GM18867 (cell line): ENCODE data around the gene ITGA11.

ENCODE experiments used
- ATAC-seq: cut with Tn5 transposase; IDR thresholded peaks from one replicate; pipeline ENCODE4 v1.9.1; 2021; ENCODE audit warnings: mild to moderate bottlenecking, moderate library complexity; ENCODE audit not compliant: unreplicated experiment

ITGA11 gene

DNA sequence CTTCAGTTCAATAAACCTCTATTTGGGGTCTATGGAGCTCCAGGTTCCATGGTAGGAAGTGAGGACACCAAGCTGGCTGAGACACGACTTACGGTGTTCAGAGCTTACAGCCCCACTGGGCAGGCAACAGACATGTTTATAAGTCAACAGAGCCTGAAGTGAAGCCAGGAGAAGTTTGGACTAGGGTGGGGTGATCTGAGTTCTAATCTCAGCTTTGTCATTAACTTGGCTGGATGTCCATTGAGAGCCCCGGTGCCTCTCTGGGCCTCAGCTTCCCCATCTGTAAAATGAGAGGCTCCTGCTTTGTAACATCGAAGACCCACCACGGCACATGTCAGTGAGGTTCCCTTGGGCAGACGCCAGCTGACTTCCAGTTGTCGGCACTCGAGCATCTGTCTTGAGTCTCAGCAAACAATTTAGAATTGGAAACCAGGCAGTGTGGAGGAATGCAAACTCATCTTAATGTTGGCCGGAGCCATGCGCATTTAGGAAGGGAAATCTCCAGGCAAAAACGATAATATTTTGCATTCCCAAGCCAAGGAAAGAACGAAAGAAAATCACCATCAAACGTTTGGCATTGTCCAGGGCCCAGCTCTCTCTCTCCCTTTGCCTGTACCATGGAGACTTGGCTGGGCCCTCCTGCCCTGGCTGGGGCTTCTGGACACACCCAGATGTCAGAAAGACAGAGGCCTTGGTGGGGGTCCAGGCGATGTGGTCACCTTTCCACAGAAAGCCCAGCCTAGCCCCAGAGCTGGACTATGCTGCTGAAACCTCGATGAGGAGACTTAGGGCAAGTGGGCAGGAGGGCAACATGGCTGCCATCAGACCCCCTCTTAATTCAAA lies 18.4 kb downstream of the ITGA11 start:
- ATAC-seq, result no peak

DNA sequence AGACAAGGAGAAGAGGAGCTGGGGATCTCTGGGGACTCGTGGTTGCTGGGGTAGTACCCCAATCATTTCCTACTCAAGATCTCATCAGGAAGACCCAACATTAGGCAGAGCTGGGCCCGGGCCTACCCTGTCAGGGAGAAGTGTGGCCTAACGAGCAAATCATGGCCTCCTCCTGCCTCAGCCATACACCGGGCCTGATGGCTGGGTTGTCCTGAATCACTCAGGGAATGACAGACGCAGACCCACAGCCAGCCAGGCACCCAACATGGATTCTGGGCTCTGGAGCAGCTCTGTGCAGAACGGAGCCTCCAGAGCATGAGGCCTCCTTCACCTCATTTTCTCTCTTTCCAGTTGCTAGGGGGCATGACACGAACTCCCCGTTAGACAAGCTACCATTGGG lies 19.7 kb downstream of the ITGA11 start:
- no peak for ATAC-seq

DNA sequence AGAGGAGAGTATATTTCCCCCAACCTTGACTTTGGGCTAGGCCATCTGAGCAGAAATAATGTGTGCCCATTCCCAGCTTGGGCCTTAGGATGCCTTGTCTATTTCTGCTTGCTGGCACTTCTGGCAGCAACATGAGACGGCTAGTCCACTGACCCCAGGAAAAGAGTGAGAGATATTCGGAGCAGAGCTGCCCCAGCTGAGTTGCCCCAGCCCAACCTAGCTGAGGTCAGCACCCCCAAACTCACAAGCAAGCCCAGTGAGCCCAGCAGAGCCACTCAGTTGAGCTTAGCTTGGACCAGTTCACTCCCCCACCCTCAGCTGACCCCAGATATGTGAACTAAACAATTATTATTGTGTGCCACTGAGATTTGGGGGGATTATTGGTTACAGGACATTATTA lies 20.2 kb downstream of the ITGA11 start:
- ATAC-seq, result no peak

DNA sequence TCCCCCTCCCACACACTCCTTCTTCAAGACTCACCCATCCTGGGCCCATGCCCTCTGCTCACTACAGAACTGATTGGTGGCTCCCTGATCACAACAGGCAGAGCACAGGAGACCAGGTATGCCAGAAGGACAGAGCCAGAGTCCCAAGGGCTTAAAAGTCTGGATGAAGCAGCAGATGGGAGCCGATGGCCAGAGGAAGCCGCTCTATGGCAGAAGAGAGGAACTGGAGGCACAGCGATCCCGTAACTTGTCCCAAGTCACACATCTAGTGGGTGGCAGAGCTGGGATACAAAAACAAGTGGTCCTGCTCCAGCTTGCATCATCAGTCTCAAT lies 20.7 kb downstream of the ITGA11 start:
- no peak for ATAC-seq

DNA sequence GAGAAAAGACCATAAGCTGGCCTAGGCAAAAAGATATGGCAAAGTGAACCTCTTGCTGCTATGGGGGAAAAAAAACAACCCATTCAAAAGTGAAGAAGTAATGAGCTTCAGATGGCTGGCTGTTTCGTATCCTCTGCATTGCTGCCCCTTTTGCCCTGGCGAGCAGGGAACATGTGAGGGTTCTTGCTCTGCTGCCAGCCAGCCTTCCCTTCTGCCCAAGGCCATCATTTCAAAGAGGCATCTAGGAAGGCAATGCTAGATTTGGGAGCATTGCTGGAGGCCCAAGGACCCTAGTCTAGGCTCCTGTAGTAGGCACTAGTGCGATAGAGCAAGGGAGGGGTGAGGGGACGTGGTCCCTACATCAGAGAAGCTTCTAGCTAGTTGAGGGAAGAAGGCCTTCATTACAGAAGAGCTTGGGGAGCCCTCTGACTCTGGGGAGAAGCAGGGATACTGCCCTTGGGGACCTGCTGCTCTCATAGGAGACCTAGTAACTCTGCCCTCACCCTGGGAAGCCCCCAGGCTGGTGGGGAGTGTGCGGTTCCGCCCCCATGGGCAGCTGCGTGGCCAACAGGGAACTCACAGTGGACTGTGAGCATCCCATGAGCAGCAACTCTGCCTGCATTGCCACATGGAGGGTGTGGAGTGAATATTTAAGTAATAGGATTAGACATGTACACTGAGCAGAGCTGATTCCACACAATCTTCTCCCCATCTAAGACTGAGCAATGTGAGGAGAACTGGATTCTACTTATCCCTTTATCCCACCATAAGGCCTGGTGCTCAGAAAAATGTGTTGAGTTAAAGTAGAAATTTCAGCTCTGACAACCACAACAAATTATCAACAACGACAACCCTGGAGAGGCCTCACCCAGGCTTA lies 21.3 kb downstream of the ITGA11 start:
- no peak for ATAC-seq

DNA sequence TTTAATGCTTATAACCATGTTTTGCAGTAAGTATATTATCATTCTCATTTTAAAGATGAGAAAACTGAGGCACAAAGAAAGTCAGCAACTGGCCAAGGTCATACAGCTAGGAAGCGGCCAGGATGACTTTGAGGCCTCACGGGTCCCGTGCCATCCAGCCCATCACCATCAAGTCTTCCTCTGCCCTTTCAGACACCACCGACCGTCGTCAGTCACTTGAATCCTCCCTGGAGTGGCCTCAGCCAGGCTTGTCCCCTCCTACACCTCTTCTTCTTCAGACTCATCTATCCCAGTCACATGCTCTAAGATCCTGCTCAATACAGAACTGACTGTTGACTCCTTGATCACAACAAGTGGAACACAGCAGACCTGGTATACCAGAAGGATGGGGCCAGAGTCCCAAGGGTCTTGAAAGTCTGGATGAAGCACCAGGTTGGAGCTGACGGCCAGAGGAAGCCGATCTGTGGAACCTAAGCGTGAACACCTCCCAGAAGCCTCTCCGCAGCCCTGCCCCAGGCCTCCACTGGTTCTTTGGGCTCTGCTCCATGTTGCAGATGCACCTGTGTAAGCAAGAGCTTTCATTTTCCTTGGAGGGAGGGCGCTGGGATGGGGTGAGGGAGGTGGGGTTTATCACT lies 22.1 kb downstream of the ITGA11 start:
- no peak for ATAC-seq

DNA sequence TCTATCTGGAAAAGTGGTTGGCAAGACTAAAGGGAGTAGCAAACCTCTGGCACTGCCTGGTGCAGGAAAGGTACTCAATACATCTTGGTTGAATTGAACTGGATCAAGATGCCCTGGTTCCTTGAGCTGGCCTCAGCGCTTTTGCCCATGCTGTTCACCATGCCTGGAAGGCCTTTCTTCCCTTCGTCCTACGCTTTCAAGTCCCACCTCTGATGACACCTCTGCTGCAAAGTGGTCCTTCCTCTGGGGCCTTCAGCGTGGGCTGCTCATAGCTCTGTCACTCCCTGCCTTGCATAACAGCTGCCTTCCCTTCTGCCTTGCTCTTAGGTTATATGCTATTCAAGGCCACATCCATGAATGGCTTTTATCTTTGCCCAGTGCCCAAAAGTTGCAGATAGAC lies 23.0 kb downstream of the ITGA11 start:
- ATAC-seq, result no peak

DNA sequence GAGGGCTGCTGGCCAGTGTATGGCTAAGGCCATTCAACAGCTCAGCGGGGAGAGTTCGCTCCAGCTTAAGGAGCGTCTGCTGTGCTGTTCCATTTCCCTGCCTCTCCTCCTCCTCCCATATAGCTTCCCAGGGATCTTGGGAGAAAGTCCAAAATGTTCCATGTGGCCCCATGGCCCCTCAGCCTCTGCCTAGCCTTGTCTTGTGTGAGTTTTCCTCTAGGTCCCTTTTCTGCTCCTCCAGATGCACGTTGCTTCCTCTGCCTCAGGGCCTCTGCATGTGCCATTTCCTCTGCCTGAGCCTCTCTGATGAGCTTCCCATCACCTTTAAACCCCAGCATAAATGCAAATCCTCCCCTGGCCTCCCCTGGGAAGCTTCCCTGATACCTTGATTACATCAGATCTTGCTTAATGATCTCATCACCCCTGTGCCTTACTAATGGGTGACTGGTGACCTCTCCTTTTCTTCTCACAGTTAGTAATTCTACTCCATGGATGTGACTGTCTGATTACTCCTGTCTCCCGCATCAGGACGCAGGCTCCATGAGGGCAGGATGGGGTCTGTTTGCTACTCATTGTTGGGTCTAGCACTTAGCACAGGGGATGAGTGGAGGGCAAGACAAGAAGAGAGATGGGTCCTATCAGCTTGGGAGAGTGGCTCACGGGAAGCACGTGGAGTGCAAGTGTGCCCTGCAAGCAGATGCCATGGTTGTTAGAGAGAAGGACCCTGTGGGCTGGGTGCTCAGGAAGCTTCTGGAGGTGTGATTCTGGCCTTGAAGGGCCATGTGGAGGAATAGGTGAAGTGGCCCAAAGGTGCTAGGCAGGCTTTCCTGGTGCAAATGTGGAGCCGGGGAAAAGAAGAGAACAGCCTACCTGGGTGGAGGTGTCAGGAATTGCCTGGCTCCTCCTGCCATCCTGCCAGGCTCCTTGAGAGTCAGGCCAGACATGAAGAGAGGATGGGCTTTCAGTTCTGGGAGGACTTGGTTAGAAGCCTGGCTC lies 23.8 kb downstream of the ITGA11 start:
- ATAC-seq, result no peak

DNA sequence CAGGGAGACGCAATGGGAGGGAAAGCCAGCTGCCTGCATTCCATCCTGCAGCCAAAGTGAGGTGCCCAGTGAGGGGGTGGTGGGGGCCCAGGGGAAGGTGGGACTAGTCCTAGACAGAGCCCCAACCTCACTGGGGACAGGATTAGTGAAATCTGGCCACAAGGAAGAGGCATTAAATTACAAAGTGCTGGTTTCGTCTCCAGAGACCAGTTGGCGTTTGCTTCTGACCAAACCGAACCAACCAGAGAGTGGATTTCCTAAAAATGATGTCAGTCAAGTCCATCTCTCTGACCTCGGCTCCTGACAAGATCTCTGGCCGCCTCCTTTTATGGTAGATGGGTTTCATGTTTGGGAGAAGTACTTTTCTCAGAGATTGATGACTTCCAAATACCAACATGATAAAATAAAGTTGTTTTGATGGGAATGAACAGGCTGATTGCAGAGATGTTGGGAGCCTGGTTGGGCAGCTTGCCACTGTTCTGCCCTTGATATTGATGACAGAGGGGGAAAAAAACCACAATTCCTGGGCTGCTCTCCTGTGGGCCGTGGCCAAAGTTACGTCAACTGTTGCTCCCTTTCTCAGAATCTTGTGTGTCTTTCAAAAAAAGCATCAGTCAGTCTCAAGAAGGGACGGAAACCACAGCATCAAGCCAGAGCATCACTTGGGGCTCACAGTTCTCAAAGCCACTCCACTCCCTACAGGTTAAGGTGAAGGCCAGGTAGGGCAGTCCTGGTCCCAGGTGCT lies 24.6 kb downstream of the ITGA11 start:
- no peak for ATAC-seq

DNA sequence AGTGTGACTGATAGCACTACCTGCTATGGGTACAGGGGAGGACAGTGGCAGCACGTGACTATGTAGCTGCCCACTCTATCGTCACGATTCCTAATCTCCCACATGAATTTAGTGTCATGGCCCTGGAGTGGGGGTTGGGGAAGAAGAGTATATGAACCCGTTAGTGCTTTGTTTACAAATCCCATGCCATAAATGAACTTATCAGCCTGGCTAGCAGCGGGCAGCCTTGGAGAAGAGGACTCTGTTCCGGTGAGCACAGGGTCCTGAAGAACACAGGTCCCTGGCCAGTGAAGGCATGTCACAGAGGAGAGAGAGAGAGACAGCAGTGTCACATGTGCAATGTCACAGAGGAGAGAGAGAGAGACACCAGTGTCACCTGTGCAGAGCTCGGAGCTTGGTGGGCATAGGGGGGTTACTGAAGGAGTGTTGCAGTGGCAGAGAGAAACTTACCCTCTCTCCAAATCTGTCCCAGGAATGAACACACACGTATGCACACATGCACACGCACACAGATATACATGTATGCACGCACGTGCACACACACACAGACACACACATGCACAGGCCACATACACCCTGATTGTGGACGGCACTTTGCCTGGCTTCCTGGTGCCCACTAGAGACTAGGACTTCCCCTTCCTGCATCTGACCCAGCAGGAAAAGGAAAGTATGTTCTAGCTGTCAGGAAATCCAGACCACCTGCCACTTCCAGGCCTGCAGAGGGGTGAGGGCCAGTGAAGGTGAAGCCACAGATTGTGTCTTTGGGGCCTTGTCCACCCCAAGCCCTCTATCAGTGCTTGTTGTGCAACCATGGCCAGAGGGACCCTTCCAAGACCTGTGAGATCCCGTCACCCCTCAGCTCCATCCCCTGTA lies 26.3 kb downstream of the ITGA11 start:
- no peak for ATAC-seq

DNA sequence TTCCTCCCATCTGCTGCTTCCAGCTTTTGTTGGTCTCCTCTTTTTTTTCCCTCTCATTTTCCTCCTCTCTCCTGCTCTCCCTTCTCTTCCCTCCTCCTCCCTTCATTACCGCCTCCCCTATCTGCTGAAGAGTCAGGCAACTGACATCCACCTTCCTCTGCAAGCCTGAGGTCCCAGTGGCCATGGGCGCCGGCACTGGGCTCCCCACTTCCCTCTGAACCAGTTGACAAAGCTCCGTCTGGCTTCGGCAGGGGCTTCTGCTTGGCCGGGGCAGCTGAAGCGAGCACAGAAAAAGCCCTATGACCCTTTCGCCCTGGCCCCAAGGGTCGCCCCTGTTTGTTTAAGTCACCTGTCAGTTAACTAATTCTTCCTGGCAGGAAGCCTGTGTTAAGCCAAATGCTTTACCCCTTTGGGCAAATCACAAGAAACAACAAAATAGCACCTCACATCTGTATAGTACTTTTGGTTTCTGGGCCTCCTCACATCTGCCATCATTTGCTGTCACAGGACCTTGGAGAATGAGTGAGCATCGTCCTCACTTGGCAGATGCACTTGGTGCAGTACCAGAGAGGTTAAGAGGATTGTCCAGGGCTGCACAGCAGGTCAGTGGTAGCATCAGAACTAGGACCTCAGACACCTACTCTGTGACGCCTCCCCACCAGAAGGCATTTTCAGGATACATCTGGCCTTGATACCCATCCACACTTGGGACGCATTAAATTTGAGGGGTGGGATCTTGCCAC lies 27.7 kb downstream of the ITGA11 start:
- ATAC-seq, result no peak

DNA sequence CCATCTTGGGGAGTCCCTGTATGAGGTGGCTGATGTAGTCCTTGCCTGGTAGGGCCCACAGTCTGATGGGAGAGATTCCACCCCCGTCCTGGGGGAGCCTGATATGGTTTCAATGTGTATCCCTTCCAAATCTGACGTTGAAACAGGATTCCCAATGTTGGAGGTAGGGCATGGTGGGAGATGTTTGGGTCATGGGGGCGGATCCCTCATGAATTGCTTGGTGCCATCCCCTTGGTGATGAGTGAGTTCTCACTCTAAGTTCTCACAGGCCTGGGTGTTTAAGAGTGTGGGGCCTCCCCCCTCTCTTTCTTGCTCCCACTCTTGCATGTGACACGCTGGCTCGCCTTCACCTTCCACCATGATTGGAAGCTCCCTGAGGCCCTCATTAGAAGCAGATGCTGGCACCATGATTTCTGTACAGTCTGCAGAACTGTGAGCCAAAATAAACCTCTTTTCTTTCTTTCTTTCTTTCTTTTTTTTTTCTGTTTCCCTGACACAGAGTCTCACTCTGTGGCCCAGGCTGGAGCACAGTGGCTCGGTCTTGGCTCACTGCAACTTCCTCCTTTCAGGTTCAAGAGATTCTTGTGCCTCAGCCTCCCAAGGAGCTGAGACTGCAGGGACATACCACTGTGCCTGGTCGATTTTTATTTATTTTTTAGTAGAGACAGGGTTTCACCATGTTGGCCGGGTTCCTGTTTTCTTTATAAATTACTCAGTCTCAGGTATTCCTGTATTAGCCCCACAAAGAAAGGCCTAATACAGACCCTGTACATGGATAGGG lies 28.6 kb downstream of the ITGA11 start:
- ATAC-seq, result no peak

DNA sequence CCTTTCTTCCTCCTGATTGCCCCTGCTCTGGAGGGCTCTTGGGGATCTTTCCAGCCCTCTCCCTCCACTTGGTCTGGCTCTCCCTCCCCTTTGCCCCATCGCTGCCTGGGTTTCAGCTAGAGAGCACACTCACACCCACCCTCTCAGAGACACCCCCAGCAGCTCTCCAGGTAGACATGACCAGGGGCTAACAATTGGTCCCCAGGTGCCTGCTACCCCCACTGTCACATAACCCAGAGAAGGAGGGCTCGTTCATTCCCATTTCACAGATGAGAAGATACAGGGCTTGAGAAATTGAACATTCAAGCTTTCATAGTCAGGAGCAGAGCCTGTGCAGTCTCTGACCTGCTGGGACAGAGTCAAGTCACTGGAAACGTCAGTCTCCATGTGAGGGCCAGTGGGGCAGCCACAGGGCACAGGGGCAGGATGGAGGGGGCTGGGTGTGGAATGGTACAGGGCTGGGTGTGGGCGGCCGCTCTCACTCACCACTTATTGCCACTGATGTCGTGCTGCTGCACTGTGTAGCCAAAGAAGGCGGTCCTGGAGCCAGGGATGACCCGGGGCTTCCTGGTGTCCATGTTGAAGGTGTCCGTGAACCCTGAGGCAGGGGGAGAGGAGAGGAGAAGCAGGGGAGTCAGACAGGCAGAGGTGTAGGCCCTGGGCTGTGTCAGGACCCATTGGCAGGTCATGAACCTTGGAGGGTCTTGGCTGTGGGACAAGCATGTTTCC lies 29.4 kb downstream of the ITGA11 start:
- ATAC-seq, result no peak

DNA sequence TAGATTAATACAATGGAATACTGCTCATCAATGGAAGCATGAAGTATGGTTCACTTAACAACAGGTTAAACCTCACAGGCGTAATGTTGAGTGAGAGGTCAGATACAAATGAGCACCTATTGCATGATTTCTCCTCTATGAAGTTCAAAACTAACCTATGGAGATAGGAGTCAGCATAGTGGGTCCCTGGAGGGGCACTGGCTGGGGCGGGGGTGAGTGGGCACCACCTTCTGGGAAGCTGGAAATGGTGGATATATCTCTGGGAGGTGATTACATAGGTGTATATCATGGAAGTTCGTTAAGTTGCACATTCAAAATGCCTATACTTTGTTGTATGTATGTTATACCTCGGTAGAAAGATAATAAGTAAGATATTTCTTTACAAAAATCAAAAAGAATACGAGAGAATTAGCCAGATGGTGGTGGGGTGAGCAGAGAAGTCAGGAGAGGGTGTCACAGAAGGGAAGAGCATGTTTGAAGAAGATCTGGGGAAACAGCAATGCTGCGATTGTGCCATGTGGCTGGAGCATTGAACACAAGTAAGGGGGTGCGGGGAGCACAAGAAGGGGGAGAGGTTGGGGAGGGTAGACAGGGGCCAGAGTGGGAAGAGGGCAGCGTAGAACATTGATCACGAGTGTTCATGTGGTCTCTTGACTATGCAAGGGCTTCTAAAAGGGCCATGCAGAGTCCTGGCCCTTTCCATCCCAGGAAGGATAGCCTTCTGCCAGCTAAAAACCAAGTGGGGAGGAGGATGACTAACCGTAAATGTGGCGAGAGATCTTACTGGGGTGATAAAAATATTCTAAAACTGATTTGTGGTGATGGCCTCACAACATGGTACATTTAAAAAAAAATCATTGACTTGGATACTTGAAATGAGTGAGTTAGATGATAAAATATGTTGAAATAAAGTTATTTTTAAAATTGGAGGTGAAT lies 30.2 kb downstream of the ITGA11 start:
- ATAC-seq, result no peak

DNA sequence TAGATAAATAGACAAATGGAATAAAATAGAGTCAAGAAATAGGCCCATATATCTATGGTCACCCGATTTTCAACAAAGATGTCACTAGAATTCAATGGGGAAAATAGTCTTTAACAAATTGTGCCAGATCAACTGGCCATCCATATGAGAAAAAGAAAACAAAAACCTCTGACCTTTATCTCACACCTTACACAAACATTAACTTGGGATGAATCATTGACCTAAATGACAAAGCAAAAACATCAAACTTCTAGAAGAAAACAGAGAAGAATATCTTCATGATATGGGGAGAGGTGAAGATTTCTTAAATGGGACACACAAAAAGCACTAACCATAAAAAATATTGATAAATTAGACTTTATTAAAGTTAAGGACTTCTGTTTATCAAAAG lies 31.9 kb downstream of the ITGA11 start:
- no peak for ATAC-seq
